ENCODE data around the gene TNFAIP8L1.

DNA sequence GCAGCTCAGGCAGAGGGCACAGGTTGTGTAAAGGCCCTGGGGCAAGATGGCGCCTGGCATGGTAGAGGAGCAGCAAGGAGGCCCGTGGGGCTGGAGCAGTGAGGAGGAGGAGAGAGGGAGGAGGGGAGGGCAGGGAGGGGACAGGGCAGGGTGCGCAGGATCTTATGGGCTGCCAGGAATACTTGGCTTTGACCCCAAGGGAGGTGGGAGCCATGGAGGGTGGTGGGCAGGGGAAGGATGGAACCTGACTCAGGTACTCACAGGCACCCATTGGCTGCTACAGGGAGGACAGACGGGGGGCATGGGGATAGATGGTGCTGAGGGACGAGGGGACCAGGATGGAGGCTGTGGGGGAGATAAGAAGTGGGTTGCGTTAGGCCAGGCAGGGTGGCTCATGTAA lies 3.3 kb downstream of the TNFAIP8L1 start:
- no peak for TF ChIP-seq CTCF (IDR thresholded peaks at IDR 0.05; ENCODE audit: control extremely low read depth in 1 of 3, insufficient read depth in 1 of 3, low read depth in 1 of 3, low read length in 3 of 3)
- no peak for TF ChIP-seq TBP (IDR thresholded peaks at IDR 0.05; ENCODE audit: low read depth, low read length)
- TF ChIP-seq CBX5 (IDR thresholded peaks at IDR 0.05; ENCODE audit: low read depth, low read length), result no peak
- no peak for TF ChIP-seq ATF3 (IDR thresholded peaks at IDR 0.05; ENCODE audit: insufficient read depth, low read depth, low read length)
- TF ChIP-seq TAF1 (IDR thresholded peaks at IDR 0.05; ENCODE audit: low read depth, low read length), result no peak
- TF ChIP-seq, protein P1, sequence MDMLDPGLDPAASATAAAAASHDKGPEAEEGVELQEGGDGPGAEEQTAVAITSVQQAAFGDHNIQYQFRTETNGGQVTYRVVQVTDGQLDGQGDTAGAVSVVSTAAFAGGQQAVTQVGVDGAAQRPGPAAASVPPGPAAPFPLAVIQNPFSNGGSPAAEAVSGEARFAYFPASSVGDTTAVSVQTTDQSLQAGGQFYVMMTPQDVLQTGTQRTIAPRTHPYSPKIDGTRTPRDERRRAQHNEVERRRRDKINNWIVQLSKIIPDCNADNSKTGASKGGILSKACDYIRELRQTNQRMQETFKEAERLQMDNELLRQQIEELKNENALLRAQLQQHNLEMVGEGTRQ (IDR thresholded peaks at IDR 0.05; ENCODE audit: low read length), result no peak
- TF ChIP-seq RNF2 (IDR thresholded peaks at IDR 0.05; ENCODE audit: borderline replicate concordance, low read depth, low read length, missing control alignments, poor library complexity, severe bottlenecking), result no peak
- no peak for TF ChIP-seq KDM4A (IDR thresholded peaks at IDR 0.05; ENCODE audit: low read depth, low read length, severe bottlenecking)
